Kidney (tissue), 14 donors: ENCODE measurements around the gene LHX1. TPM values are rescaled to one million over a fixed set of nuclear protein-coding genes. Genes with fewer than 3 reads are reported as not detected.

Experiments
- DNase-seq, 5 donors: peaks; one replicate each; pipeline ENCODE4 v3.0.0-alpha.2; 2013 to 2020
- FAIRE-seq: peaks from 2 replicates; lab custom pipeline; 2012; peaks lifted over from hg19 to GRCh38; lab: Jason Lieb, UNC
- H3K27ac ChIP-seq, 2 donors: one replicate each; pipeline ENCODE4 v1.7.0; 2013; ENCODE audit warnings: low read depth in 2 of 2, low read length in 2 of 2, inconsistent platforms in 1 of 2
- H3K27me3 ChIP-seq: one replicate; pipeline ENCODE4 v1.7.1; 2013; ENCODE audit warnings: low read length, inconsistent platforms; ENCODE audit not compliant: control insufficient read depth, insufficient read depth
- H3K36me3 ChIP-seq, 3 donors: one replicate each; pipeline versions ENCODE4 v1.7.0 to v1.7.1; 2013; ENCODE audit warnings: low read length in 3 of 3, control low read depth in 1 of 3, inconsistent platforms in 1 of 3; ENCODE audit not compliant: insufficient read depth in 3 of 3, control insufficient read depth in 2 of 3
- H3K4me1 ChIP-seq, 3 donors: one replicate each; pipeline versions ENCODE4 v1.7.0 to v1.7.1; 2013; ENCODE audit warnings: low read length in 3 of 3, inconsistent platforms in 1 of 3, low read depth in 1 of 3; ENCODE audit not compliant: control insufficient read depth in 2 of 3, insufficient read depth in 2 of 3
- H3K4me3 ChIP-seq, 3 donors: one replicate each; pipeline versions ENCODE4 v1.7.0 to v1.8.1; 2013; ENCODE audit warnings: low read length in 3 of 3, control low read depth in 1 of 3, inconsistent platforms in 1 of 3
- H3K9ac ChIP-seq, 3 donors: one replicate each; pipeline versions ENCODE4 v1.7.0 to v1.7.1; 2013; ENCODE audit warnings: low read length in 3 of 3, control low read depth in 1 of 3, inconsistent platforms in 1 of 3
- H3K9me3 ChIP-seq, 3 donors: one replicate each; pipeline versions ENCODE4 v1.7.0 to v1.7.1; 2013; ENCODE audit warnings: low read length in 3 of 3, control low read depth in 1 of 3, inconsistent platforms in 1 of 3; ENCODE audit not compliant: control insufficient read depth in 2 of 3, insufficient read depth in 1 of 3
- CTCF ChIP-seq: IDR thresholded peaks from 3 replicates; pipeline ENCODE4 v1.5.1; 2012; ENCODE audit warnings: mild to moderate bottlenecking, moderate library complexity, borderline replicate concordance; ENCODE audit not compliant: insufficient read depth; ENCODE audit errors: extremely low read depth
- intact Hi-C: fragments of 100-400 bp; cut with DNase I; formaldehyde crosslinking; loops from one replicate; pipeline ENCODE4 v1.11.1; 2022
- polyA plus RNA-seq: library from polyadenylated mRNA; stranded (reverse); fragments of 350-450 nt; fragmentation: Illumina TruSeq; extraction: RNeasy Lipid Tissue Mini Kit (QIAGEN cat#74804); gene quantifications from one replicate; pipeline ENCODE4 v1.2.3, GENCODE V29; 2014; ENCODE audit warnings: low read depth, low replicate concordance; ENCODE audit not compliant: insufficient read depth
- total RNA-seq: library from RNA; stranded (reverse); fragmentation: NEBNext Ultra II Directional; extraction: Animal tissue kit (Norgen Biotek cat#: 25700); gene quantifications from one replicate; pipeline ENCODE4 v1.2.1, GENCODE V29; 2021
- donor health status: control.
- donor health status: control.
- donor health status: control.
- donor health status: control.
- donor health status: control.
- donor health status: DM: yes; HTN: yes; CAD: no.
- donor health status: Normal renal cell carcinoma (clear cell type).

Gene LHX1
- total and polyA plus RNA-seq, 2 donors from 2014 or later = 10.6 to 18.4 TPM

- no peak for FAIRE-seq
- H3K9me3 ChIP-seq = no peaks in the 10 kb centered on the region
- H3K27ac ChIP-seq = peak overlapping the region; percentile 78 to 86
- H3K4me1 ChIP-seq = peaks cover 9 to 20% (median 13%) of the 10 kb centered on the region in 3 donors
- peak overlapping the region; percentile 4 to 22 (median 12) for H3K9ac ChIP-seq
- intact Hi-C loops = no loop called here
- no peaks in the 10 kb centered on the region for H3K36me3 ChIP-seq
- peak overlapping the region in 2 of 3 donors; percentile 21 to 81 for H3K4me3 ChIP-seq
- H3K27me3 ChIP-seq = peaks cover 27% of the 10 kb centered on the region
- peak in 4 of 5 donors; percentile 46 to 67 (median 52) for DNase-seq
- no peak for TF ChIP-seq CTCF
These were observed 4.4 kb upstream of the LHX1 start for GRCh38 chr17:36932694-36933511.

GRCh38 chr17:36933512-36934143, 3.6 kb upstream of the LHX1 start:
- peak overlapping the region; percentile 78 to 86 for H3K27ac ChIP-seq
- no peaks in the 10 kb centered on the region for H3K9me3 ChIP-seq
- intact Hi-C loops = no loop called here
- peak overlapping the region; percentile 31 to 81 (median 63) for H3K4me3 ChIP-seq
- H3K9ac ChIP-seq = peak overlapping the region in 2 of 3 donors; percentile 38 to 71
- peaks cover 30% of the 10 kb centered on the region for H3K27me3 ChIP-seq
- DNase-seq (peak in 3 of 5 donors; percentile 26 to 38 (median 29)), FAIRE-seq (no peak)
- H3K36me3 ChIP-seq = no peaks in the 10 kb centered on the region
- H3K4me1 ChIP-seq = peaks cover 3 to 20% (median 13%) of the 10 kb centered on the region in 3 donors
- no peak for TF ChIP-seq CTCF

GRCh38 chr17:36934144-36934691, 3.1 kb upstream of the LHX1 start:
- FAIRE-seq (no peak), DNase-seq (peak in 4 of 5 donors; percentile 52 to 74 (median 64))
- no peak for TF ChIP-seq CTCF
- peak overlapping the region in 2 of 3 donors; percentile 38 to 71 for H3K9ac ChIP-seq
- peaks cover 34% of the 10 kb centered on the region for H3K27me3 ChIP-seq
- H3K4me3 ChIP-seq = peak overlapping the region; percentile 31 to 81 (median 63)
- no peaks in the 10 kb centered on the region for H3K9me3 ChIP-seq
- intact Hi-C loops = no loop called here
- no peaks in the 10 kb centered on the region for H3K36me3 ChIP-seq
- peak overlapping the region; percentile 78 to 86 for H3K27ac ChIP-seq
- peaks cover 0 to 22% (median 13%) of the 10 kb centered on the region in 3 donors for H3K4me1 ChIP-seq
